ENCODE measurements around the gene ACOX3.

- TF ChIP-seq USF1 (IDR thresholded peaks at IDR 0.05; ENCODE audit: borderline replicate concordance, low read depth) (no peak), CTCF (IDR thresholded peaks at IDR 0.05) (no peak), ZBTB33 (IDR thresholded peaks at IDR 0.05; ENCODE audit: borderline replicate concordance, low read depth) (no peak), GATA2 (CRISPR knock-in tag; IDR thresholded peaks at IDR 0.05) (no peak), EZH2phosphoT487 (IDR thresholded peaks at IDR 0.05; ENCODE audit: borderline replicate concordance, low read depth) (no peak), SMC3 (IDR thresholded peaks at IDR 0.05; ENCODE audit: low read depth, low read length) (no peak), FOXM1 (IDR thresholded peaks at IDR 0.05; ENCODE audit: low read depth) (no peak)
These were observed 1.8 kb downstream of the ACOX3 start for GRCh38 chr4:8438743-8439142.
